PFSK-1 (cell line): ENCODE data around the gene MSLN.

ENCODE experiments used
- FOXP2 ChIP-seq: optimal IDR thresholded peaks from 2 replicates; pipeline ENCODE3; 2011; ENCODE audit warnings: borderline replicate concordance, control low read depth, inconsistent platforms; ENCODE audit not compliant: insufficient read depth; ENCODE audit errors: extremely low read length, extremely low read depth
- POLR2AphosphoS5 ChIP-seq: IDR thresholded peaks from 2 replicates; pipeline ENCODE4 v1.6.1; 2012; ENCODE audit warnings: low read depth, mild to moderate bottlenecking, control low read depth, low read length, moderate library complexity
- REST ChIP-seq, 2 experiments: IDR thresholded peaks; 2 replicates each; pipeline versions ENCODE4 v1.6.1 to v1.8.0; 2011 to 2012; ENCODE audit warnings: low read depth in 2 of 2, low read length in 2 of 2, control low read depth in 1 of 2, inconsistent platforms in 1 of 2, mild to moderate bottlenecking in 1 of 2, moderate library complexity in 1 of 2; ENCODE audit not compliant: insufficient read depth in 1 of 2
- SIN3A ChIP-seq: IDR thresholded peaks from 2 replicates; pipeline ENCODE4 v1.6.1; 2012; ENCODE audit warnings: mild to moderate bottlenecking, low read length, moderate library complexity, borderline replicate concordance; ENCODE audit not compliant: insufficient read depth
- TAF1 ChIP-seq: IDR thresholded peaks from 2 replicates; pipeline ENCODE4 v1.6.1; 2012; ENCODE audit warnings: low read length, control low read depth, borderline replicate concordance; ENCODE audit not compliant: insufficient read depth

- TF ChIP-seq POLR2AphosphoS5 (peak; percentile 39; the same call in 1 of the 2 replicates), SIN3A (no peak), REST (IDR thresholded peaks at IDR 0.05; ENCODE audit: insufficient read depth in 1 of 2, low read depth in 2 of 2, low read length in 2 of 2) (no peak), FOXP2 (no peak), TAF1 (no peak)
Measured at GRCh38 chr16:714079-714478, 46.5 kb upstream of the MSLN start.
